HG03066 (cell line): Measurements from ENCODE around the gene OTUD5.
A peak's percentile ranks its signal among the peaks of the same experiment; 100 is the strongest.

Experiments
- ATAC-seq: cut with Tn5 transposase; IDR thresholded peaks from one replicate; pipeline ENCODE4 v1.9.1; 2021; ENCODE audit warnings: low read depth; ENCODE audit not compliant: unreplicated experiment

OTUD5 gene

GRCh38 chrX:48974033-48974432 lies 16.6 kb upstream of the OTUD5 start:
- no peak for ATAC-seq

GRCh38 chrX:48972220-48973164 lies 15.1 kb upstream of the OTUD5 start:
- ATAC-seq = no peak

- ATAC-seq = no peak
Observed at GRCh38 chrX:48971249-48972219, 14.1 kb upstream of the OTUD5 start, which contains the start of gene KCND1. KCND1 (minus strand) TSS chrX:48971844; CDS start chrX:48970271, 1,573 bp downstream.

GRCh38 chrX:48969471-48969870 lies 12.1 kb upstream of the OTUD5 start:
- ATAC-seq = no peak

GRCh38 chrX:48968377-48968776 lies 11.0 kb upstream of the OTUD5 start:
- no peak for ATAC-seq

- ATAC-seq = no peak
Observed at GRCh38 chrX:48966796-48967579, 9.6 kb upstream of the OTUD5 start.

- ATAC-seq = no peak
Observed at GRCh38 chrX:48965959-48966358, 8.6 kb upstream of the OTUD5 start.

GRCh38 chrX:48961585-48962091 lies 4.2 kb upstream of the OTUD5 start:
- no peak for ATAC-seq

GRCh38 chrX:48960291-48960690 lies 2.9 kb upstream of the OTUD5 start:
- no peak for ATAC-seq

- ATAC-seq = no peak
Observed at GRCh38 chrX:48958635-48959094, 1.3 kb upstream of the OTUD5 start.

- ATAC-seq = peak; percentile 90
Observed at GRCh38 chrX:48957827-48958634, 624 bp upstream of the OTUD5 start.

GRCh38 chrX:48956728-48957414 lies 536 bp downstream of the OTUD5 start:
- no peak for ATAC-seq

GRCh38 chrX:48948589-48948988 lies 8.8 kb downstream of the OTUD5 start:
- no peak for ATAC-seq

GRCh38 chrX:48945517-48946348 lies 11.7 kb downstream of the OTUD5 start:
- ATAC-seq = no peak

GRCh38 chrX:48942895-48943294 lies 14.5 kb downstream of the OTUD5 start:
- ATAC-seq = no peak

GRCh38 chrX:48940404-48940955 lies 16.9 kb downstream of the OTUD5 start:
- no peak for ATAC-seq

- ATAC-seq = no peak
Observed at GRCh38 chrX:48939524-48940228, 17.7 kb downstream of the OTUD5 start.
